ENCODE results near the gene ABCD3. TPM values are rescaled to one million over a fixed set of nuclear protein-coding genes. Genes with fewer than 3 reads are reported as not detected.
"Not testable (repeated sequence)": the region's sequence is repeated elsewhere in the genome, so short reads cannot be mapped to it uniquely, and the experiment has no call there.

ABCD3 gene
- total and polyA plus RNA-seq, 2 of the 4 experiments (the other 2 are of a cell fraction) = 13.6 to 32.6 TPM

DNA sequence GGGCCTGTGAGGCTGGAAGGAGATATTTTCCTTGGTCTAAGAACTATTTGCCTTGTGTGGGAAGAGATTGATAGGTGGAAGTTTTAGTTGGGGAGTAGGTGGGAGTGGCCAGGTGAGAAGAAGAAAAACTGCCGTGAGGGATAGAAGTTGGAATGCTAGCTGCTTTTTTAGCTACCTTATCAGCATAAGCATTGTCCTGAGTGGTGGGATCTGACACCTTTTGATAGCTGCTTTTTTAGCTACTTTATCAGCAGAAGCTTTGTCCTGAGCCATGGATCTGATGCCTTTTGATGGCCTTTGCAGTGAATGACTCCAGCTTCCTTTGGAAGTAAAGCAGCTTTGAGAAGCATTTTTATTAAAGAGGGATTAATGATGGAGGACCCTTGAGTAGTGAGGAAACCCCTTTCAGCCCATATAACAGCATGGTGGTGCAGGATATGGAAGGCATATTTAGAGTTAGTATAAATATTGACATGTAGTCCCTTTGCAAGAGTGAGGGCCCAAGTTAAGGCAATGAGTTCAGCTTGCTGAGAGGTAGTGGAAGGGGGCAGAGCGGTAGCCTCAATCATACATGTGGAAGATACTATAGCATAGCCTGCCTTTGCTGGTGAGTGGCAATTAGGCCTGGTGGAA is 149.9 kb downstream of the ABCD3 start:
- intact Hi-C loops (cut with micrococcal nuclease); H3K9ac ChIP-seq (ENCODE audit: low read depth, low read length); H3K23ac ChIP-seq (ENCODE audit: low read depth, low read length); H2AK9ac ChIP-seq (replicated peaks; ENCODE audit: low read depth, low read length, poor library complexity); BruUV-seq (replicated peaks); H3K18ac ChIP-seq (ENCODE audit: low read depth, low read length); H2BK5ac ChIP-seq (ENCODE audit: low read depth, low read length, poor library complexity, severe bottlenecking); dilution Hi-C loops (cut with HindIII; ENCODE audit: low sequenced_read_pairs, unreplicated experiment); H2AK5ac ChIP-seq (ENCODE audit: low read depth, low read length); H2BK20ac ChIP-seq (ENCODE audit: low read depth, low read length); ATAC-seq (ENCODE audit: low read depth); H2AFZ ChIP-seq (replicated peaks; ENCODE audit: low read length, poor library complexity); H3K36me3 ChIP-seq (ENCODE audit: control insufficient read depth, insufficient read depth, low read length); H3K14ac ChIP-seq (replicated peaks; ENCODE audit: low read depth, low read length); H3K9me3 ChIP-seq (ENCODE audit: control insufficient read depth, insufficient read depth, low read length); H4K91ac ChIP-seq (ENCODE audit: insufficient read depth, low read depth, low read length); H3K79me1 ChIP-seq (ENCODE audit: low read depth in 1 of 2, low read length in 2 of 2); H3K9me1 ChIP-seq (ENCODE audit: insufficient read depth, low read length); POLR2A ChIA-PET (ENCODE audit: unreplicated experiment); DNase-seq; H2BK15ac ChIP-seq (ENCODE audit: low read depth, low read length); CTCF ChIA-PET; H3K27ac ChIP-seq (ENCODE audit: insufficient read depth, low read length); H3K4me2 ChIP-seq (ENCODE audit: low read depth, low read length); H3K4ac ChIP-seq (ENCODE audit: low read depth, low read length); H4K20me1 ChIP-seq (ENCODE audit: insufficient read depth, low read length); H3K4me3 ChIP-seq (ENCODE audit: insufficient read depth, low read depth, low read length); in situ Hi-C loops (cut with MboI; ENCODE audit: low sequenced_read_pairs); H4K8ac ChIP-seq (ENCODE audit: low read depth in 2 of 2, low read length in 2 of 2); H3K56ac ChIP-seq (ENCODE audit: extremely low read depth, insufficient read depth, low read length); H2BK120ac ChIP-seq (ENCODE audit: low read depth, low read length); H3K4me1 ChIP-seq (ENCODE audit: control insufficient read depth, insufficient read depth, low read length); H3K27me3 ChIP-seq (ENCODE audit: control insufficient read depth, insufficient read depth, low read length); H4K5ac ChIP-seq (ENCODE audit: low read depth, low read length): not testable (repeated sequence)
- WGBS, 2 experiments (ENCODE audit: extremely low coverage in 2 of 2, insufficient read length in 1 of 2) = no CpG with 5 or more reads among the region's 2 CpGs

Other genes with a start within 250 kb of the ABCD3 start
- gene ARHGAP29, start 180.8 kb upstream of the ABCD3 start, total RNA-seq (2012; rRNA removed) = 30.3 and 45.3 TPM in 2 replicates
- gene ARHGAP29, start 180.8 kb upstream of the ABCD3 start, polyA plus RNA-seq (2012; rRNA removed) = 15.9 and 19.1 TPM in 2 replicates
- 75.6 and 102 TPM in 2 replicates for gene F3, start 123.4 kb downstream of the ABCD3 start, total RNA-seq (2012; rRNA removed)
- gene F3, start 123.4 kb downstream of the ABCD3 start, polyA plus RNA-seq (2012; rRNA removed) = 99.0 and 126 TPM in 2 replicates